ENCODE measurements around the gene OR5K2. TPM values are rescaled to one million over a fixed set of nuclear protein-coding genes. Genes with fewer than 3 reads are reported as not detected.

Gene OR5K2
- 1.4 TPM for total RNA-seq (ENCODE audit: insufficient read depth, low replicate concordance)

DNA sequence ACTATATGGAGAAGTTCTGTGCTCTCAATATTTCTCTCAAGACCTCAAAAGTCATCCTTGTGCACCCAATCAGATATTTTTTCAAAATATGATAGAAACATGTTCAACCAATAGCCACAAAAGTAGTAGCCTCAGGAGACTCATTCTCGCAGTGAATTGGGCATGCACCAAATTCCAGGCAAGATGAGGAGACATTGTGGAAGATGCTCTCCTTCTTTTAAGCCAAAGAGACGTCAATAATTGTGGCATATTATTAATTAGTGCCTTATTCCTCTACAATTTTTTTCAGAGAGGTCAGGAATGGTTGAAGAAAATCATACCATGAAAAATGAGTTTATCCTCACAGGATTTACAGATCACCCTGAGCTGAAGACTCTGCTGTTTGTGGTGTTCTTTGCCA, at the start of gene OR5K2:
TSS of gene OR5K2 (plus strand) at position 301 of the 400 bp plus-strand sequence. CDS start at position 301, 0 bp downstream.
- no peak for DNase-seq (ENCODE audit: low spot score)

DNA sequence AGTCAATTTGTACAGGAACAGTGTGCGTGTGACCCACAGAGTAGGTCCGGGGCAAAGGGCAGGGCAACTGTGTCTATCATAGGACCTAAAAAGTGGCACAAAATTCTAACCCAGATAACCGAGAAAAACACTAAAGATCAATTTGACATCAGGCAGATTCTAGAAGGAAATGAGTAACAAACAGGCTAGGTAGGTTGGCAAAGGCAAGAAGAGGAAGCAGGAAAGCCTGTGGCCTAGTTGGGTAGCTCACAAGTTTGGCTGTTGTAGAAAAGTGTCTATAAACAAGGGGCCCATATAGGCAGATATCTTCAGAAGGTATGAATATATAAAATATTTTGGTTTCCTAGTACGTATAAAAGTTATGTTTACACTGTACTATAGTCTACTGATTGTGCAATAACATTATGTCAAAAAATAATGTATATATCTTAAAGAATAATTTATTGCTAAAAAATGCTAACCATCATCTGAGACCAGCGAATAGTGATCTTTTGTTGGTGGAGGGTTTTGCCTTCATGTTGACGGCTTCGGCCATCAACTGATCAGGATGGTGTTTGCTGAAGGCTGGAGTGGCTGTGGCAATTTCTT, 47.8 kb upstream of the OR5K2 start:
- no peak for DNase-seq (ENCODE audit: low spot score)

DNA sequence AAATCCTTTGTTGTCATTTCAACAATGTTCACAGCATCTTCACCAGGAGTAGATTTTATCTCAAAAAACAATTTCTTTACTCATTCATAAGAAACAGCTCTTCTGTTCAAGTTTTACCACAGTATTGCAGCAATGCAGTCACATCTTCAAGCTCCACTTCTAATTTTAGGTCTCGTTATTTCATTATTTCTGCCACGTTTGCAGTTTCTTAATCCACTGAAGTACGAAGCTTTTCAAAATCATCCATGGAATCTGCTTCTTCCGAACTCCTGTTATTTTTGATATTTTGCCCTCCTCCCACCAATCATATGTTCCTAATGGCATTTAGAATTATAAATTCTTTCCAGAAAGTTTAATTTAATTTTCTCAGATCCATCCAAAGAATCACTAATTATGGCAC, 47.1 kb upstream of the OR5K2 start:
- no peak for DNase-seq (ENCODE audit: low spot score)

DNA sequence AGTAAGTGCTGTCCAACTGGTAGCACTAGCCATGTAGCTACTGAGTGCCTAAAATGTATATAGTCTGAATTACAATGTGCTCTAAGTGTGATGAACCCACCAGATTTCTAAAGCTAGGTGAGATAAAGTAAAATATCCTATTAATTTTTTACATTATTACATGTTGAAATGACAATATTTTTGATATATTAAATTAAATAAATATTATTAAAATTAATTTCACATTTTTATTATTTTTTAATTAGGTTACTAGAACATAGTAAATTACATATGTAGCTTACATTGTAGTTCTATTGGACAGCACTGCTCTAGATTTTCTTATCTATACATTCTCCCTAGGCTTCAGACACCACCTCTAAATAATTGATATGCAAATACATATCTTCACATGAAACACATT, 43.7 kb upstream of the OR5K2 start:
- DNase-seq (ENCODE audit: low spot score), result no peak

DNA sequence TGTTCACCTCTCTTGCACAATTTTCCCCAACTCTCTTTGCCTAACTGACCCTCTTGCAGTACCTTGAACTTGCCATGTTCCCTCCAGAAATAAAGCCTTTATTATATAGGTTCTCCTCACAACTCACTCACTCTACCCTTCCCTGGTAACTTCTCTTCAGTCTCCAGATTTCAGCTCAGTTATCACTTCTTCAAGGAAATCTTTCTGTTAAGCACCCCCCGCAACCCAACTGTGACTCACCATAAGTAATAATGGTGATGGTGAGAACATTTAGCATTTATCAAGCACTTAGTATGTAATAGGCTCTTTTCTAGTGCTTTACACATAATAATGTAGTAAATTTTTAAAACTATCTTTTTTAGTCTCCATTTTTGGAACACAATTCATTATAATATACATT, 42.6 kb upstream of the OR5K2 start:
- DNase-seq (ENCODE audit: low spot score), result no peak

DNA sequence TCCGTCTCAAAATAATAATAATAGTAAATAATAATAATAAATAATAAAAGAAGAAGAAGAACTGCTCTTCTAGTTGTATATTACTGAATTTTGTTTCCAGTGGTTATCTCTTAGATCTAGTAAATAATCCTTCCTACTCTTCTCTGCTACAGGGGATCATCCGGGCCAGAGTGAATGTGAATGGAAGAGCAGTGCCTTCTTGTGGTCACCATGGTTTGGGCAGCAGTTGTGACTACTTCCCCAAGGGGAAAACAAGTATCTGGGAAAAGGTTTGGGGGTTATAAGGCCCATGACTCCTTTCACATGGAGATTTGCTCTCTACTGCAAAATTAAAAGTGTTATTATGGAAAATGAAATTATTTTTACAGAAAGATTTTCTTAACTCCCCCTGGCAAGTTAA, 39.9 kb upstream of the OR5K2 start:
- DNase-seq (ENCODE audit: low spot score), result no peak

DNA sequence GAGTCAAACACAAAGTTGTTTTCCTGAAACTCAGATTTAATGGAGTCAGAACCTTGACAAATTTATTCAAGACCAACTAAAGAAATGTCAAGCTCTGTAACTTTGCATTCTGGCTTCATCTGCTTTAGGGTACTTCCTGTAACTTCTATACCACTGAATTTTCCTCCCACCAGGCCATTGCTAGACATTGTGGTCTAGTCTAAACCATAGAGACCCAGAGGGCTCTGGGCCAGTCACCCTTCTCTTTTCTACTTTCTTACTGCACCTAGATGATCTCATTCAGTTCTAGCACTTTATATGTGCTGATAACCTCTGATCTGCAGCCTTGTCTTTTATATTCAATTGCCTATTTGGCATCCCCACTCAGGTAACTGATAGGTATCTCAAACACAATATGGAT, 37.3 kb upstream of the OR5K2 start:
- no peak for DNase-seq (ENCODE audit: low spot score)

DNA sequence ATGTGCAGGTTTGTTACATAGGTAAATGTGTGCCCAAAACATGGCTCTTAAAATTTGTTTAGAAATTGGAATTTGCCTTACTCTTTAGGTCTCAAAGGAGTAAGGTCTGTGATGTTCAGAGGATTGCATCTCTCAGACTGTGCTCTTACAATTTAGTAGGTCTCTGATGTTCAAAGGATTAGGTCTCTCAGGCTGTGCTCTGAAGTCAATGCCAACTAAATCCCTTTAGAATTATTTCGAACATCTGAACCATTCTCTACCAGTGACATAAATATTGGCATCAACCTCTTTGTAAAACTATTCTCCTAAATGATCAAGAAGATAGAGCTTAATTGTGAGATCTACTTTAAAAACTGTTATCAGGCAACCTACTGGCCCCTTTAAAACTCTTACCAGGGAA, 34.6 kb upstream of the OR5K2 start, which contains the start of gene OR5K1:
TSS of gene OR5K1 (plus strand) at position 301 of the 400 bp plus-strand sequence. CDS start 6,376 bp downstream, outside the sequence.
- DNase-seq (ENCODE audit: low spot score), result peak; percentile 2

DNA sequence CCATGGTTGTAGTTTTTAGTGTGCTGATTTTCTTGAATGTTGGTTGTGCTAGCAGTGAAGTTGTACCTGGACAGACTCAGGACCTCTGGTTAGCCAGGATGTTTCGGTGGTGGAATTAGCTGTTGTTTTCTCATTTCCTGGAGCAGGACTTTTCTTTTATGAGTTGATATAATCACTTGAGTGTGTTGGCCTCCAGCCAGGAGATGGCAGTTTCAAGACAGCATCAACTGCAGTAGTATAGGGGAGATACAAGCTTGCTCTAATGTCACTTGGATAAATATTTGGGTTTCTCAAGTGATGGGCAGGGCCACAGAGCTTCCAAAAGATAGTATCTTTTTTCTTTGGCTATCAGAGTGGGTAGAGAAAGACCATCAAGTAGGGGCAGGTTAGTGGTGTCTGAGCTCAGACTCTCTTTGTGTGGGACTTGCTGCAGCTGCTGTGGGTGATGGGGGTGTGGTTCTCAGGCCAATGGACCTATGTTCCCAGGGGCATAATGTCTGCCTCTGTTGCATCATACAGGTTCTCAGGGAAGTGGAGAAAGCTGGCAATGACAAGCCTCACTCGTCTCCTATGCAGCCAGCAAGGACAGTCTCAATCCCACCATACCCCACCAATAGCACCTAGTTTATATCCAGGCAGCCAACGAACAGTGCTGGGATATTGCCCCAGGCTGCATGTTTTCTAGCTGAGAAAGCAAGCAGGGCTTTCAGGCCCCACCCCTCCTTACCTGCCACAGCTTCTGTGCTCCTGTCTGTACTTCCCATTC, 14.6 kb upstream of the OR5K2 start:
- DNase-seq (ENCODE audit: low spot score), result no peak

DNA sequence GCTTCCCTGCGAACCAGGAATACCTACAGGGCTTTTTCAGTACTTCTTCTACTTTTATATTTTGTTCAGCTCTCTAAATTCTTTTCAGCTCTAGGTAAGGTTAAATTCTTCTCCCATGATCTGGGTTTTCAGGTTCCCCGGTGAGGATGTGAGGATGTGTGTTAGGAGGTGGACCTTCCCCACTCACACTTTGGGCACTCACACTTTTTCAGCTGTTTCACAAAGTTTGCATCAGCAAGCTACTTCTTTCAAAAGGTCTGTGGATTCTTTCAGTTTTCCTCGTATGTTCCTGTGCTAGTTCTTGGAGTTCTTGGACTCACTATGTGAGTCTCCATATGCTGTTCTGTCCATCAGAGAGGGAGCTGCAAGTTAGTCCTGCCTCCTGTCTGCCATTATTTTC, 13.9 kb upstream of the OR5K2 start:
- no peak for DNase-seq (ENCODE audit: low spot score)

DNA sequence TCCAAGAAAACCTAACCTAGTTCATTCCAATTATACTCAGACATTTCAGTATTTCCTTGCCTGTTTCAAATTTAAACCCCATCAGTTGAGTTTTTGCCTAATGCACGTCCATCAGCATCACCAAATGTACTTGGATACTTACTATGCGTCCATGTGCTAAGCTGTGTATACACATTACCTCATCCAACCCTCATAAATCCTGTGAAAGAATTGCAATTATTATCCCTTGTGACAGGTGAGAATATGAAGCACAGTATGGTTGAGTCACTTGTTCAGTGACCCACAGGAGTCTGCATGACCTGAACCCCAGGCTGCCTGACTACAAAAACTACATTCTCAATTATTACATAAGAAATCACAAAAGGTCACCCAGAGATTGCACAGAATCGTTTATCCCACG, 2.5 kb downstream of the OR5K2 start:
- no peak for DNase-seq (ENCODE audit: low spot score)

DNA sequence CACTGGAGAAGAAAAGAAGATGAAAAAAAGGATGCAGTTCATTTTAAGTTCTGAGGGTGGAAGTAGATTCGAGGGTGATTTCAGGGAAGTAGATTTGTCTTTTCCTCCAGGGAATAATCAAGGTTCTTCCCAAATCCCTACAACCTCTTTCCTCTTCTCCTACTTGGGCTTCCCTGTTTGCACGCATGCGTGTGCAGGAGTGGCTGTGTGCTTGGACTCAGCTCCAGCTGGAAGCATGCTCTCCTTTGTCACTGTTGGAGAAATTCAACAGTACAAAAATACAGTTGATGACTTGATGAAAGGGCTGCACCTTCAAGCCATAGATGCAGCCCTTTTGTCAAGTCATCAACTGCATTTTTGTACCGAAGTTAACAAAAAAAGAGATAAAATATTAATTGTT, 3.8 kb downstream of the OR5K2 start:
- no peak for DNase-seq (ENCODE audit: low spot score)

DNA sequence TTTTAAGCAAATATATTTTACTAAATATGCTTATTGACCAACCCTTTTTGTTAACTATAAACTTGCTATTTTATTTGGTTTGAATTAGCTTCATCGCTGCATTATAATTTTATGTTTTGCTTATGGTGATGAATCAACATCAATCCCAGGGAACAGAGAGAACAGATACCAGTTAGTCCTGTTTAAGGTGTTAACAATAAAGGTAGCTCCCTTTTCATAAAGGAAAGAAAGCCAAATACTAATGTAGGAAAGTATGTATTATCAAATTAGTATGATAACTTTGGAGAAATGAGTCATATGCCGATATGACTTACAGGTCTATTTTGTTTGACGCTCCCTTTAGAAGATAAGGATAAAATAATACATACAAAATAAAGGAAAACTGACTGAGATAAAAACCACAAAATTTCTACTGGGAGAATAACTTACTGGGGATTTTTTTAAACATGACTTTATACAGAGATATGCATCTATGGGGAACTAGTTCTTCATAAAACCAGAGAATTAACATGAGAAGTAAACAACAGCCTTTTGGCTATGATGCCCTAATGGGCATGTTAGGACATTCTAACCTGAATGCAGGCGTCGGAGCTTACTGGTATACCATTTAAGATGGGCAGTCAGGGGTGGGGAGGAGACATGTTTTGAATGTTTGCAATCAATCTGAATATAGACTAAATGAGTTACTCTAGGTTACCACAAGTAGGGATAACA, 4.5 kb downstream of the OR5K2 start:
- DNase-seq (ENCODE audit: low spot score), result no peak

DNA sequence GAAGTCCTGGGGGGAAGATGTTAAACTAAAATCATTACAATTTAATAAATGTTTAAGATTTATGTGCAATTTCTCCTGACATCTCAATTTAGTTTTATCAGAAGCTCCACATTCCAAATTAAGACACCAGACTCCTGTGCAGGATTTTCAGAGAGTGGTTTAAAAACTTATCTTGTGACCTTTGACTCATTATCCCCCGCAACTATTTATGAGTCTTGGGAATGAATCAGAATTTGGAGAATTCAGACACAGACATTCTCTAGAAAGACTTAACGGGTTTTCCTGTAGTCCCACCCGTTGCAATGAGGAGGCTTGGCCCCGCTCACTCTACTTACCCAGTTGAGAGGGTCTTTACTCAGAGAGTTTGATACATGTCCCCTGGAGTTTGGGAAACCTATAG, 7.1 kb downstream of the OR5K2 start:
- peak; percentile 65 for DNase-seq (ENCODE audit: low spot score)

DNA sequence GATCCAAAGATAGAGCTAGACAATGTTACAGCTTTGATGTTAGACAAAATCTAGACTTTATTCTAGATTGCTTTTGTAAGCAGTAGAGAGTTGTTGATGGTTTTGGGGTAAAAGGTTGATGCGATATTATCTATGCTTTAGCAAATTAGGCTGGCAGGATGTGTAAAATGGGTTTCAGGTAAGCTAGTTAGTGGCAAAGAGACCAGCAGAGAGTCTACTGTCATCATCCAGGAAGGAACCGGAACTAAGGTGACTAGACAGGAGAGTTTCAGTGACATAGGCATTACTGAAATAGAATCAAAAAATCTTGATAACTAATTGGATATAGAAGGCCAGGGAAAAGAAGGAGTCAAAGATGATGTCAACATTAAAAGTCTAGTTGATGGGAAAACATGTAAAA, 11.1 kb downstream of the OR5K2 start:
- DNase-seq (ENCODE audit: low spot score), result no peak

DNA sequence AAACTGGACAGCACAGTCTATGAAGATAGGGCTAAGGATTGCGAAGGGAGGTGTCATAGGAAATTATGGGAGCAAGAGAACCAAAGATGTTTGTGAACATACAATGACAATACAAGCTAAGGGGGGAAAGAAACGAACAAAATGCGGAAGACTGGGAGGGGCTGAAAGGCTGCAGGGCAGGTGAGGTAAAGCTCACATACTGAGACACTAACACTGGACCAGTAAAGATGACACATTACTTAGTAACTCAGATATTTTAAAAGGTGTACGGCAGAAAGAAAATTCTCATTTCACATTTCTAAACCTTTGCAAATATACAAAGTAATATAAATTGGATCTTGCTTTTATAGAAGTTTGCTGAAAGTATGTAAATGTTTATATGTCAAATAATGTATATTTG, 15.1 kb downstream of the OR5K2 start:
- DNase-seq (ENCODE audit: low spot score), result no peak

DNA sequence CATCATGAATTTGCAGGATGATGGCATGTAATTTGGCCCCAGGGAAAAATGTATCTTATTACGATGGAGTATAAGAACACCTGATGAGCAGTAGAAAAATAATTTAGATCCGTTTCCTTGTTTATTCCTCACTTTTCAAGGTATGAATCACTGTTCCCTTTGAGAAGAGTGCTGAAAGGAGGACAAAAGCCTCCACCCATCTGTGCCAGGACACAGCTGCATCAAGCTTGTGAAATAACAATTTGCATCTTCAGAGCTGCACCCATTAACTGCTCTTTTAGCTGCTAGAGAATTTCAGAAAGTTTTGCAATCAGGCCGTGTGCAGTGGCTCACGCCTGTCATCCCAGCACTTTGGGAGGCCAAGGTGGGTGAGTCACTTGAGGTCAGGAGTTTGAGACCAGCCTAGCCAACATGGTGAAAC, 15.6 kb downstream of the OR5K2 start:
- no peak for DNase-seq (ENCODE audit: low spot score)

DNA sequence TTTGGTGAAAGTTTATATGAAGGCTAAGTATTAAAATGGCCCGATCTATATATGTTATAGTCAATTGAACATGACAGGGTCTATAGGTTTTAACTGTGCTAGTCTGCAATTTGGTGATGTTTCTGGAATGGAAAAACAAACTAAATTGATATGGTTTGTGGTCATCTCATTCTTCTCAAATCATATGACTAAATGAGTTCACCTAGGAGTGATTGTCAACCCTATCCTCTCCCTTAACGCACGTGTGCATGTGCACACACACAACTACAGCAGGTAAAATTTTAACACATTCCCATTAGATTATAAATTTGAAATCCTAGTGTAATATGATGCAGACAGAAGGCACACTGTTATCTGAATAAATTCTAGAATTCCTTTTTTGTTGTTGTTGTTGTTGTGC, 16.3 kb downstream of the OR5K2 start:
- DNase-seq (ENCODE audit: low spot score), result no peak

DNA sequence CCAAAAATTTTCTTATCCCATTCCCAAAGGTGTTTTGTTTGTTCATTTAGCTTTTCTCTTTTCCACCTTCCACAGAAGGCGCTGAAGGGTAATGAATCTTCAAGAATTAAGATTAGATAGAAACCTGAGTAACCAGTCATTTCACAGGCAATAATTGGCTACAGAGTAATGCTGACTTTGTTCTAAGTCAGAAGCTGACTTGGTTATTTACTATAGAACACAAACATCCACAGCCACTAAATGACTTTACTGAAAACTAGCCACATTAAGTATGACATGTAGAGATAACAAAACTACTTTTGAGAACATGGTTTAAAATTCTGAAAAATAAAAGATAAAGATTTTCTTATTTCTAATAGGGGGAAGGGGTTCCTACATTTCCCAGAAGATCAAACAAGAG, 17.5 kb downstream of the OR5K2 start:
- DNase-seq (ENCODE audit: low spot score), result no peak

DNA sequence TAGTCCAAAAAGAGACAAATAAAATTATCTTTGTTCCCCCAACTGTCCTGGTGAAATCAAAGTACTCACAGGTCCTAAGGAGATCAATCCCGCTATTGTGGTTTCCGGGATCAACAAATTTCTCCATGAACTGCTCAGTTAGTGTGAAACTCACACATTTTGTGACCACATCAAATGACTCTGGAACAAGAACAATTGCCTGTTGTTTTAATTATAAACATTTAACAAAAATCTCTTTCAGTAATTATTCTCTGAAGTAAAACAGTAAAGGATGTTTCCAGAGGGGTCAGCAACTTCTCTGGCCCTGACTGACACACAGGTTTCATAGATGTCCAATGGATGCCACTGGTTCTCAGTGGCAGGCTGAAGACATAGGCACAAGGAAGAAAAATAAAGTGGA, 21.3 kb downstream of the OR5K2 start:
- no peak for DNase-seq (ENCODE audit: low spot score)

DNA sequence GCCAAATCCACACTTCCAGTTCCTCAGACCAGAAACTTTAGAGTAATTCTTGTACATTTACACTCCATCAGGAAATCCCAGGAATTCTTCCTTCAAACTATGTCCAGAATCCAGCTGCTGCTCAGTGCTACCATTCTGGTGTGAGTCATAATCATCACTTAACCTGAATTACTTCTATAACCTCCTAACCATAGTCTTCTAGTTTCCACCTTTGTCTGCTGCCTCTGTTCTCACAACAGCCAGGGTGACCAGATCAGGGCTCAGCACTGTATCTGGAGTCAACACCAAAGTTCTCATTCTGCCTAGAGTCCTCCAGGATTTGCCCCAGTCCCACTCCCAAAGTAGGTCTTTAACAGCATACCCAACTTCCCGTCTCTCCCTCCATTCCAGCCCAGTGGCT, 21.9 kb downstream of the OR5K2 start:
- DNase-seq (ENCODE audit: low spot score), result no peak

DNA sequence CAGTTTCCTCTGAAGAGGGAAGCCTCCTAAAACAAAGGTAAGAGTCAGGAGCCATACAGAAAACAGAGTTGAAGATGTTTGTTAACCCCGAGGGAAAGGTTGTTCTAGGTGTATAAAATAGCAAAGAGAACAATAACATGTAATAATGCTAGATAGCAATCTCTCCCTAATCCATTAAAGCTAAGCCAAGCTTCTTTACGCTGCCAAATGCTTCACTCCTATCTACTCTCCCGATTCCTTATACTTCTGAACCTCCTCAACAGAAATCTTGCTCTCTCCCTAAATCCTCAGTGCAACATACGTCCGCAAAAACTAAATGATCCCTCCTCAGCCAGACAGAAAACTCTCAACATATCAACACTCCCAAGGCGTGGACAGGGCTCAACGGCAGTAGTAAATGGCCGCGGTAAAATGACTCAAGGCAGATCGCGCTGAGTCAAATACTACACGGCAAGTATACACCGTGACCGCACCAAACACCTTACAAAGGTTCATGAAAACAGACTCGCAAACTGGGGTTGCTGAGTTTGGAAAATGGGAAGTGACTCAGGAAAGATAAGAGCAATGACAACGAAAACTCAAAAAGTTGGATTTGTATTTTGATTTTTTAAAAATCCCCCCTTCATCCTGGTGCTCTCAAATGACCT, 24.5 kb downstream of the OR5K2 start:
- DNase-seq (ENCODE audit: low spot score), result peak; percentile 82
